SU-DHL-6 (cell line): ENCODE data around the gene HBB.

Experiments used
- H2AFZ ChIP-seq: fragments of 200-600 bp; sonication (generic); 2 replicates; pipeline ENCODE4 v1.6.1; 2014; ENCODE audit warnings: low read depth, mild to moderate bottlenecking, moderate library complexity, mixed read lengths, antibody characterized with exemption, low read length; ENCODE audit not compliant: severe bottlenecking
- H3F3A ChIP-seq: fragments of 200-600 bp; shearing (Covaris generic); 2 replicates; pipeline ENCODE4 v1.6.0; 2016; ENCODE audit warnings: antibody characterized with exemption, mild to moderate bottlenecking; ENCODE audit not compliant: insufficient read depth
- H3K27ac ChIP-seq: fragments of 200-600 bp; sonication (generic); 2 replicates; pipeline ENCODE4 v1.5.1; 2016; ENCODE audit warnings: low read depth, mild to moderate bottlenecking, low read length, moderate library complexity, mixed read lengths
- H3K27me3 ChIP-seq: fragments of 200-600 bp; sonication (generic), shearing (Covaris generic); 2 replicates; pipeline ENCODE4 v1.6.0; 2014; ENCODE audit warnings: mild to moderate bottlenecking, low read length
- H3K36me3 ChIP-seq: fragments of 200-600 bp; sonication (generic); 2 replicates; pipeline ENCODE4 v1.6.1; 2014; ENCODE audit warnings: mild to moderate bottlenecking, low read length, mixed read lengths
- H3K4me2 ChIP-seq: fragments of 300-600, 200-600 bp; shearing (Covaris generic), sonication (generic); 2 replicates; pipeline ENCODE4 v1.6.0; 2014; ENCODE audit warnings: low read length, low read depth, mild to moderate bottlenecking; ENCODE audit not compliant: poor library complexity, severe bottlenecking
- H3K4me3 ChIP-seq: fragments of 200-600 bp; sonication (generic); 2 replicates; pipeline ENCODE4 v1.5.1; 2014; ENCODE audit warnings: antibody characterized with exemption, low read length, mild to moderate bottlenecking, mixed read lengths; ENCODE audit not compliant: insufficient read depth, poor library complexity, severe bottlenecking
- H3K79me2 ChIP-seq: fragments of 200-600 bp; sonication (generic); 2 replicates; pipeline ENCODE4 v1.6.1; 2014; ENCODE audit warnings: mild to moderate bottlenecking, low read length, moderate library complexity; ENCODE audit not compliant: insufficient read depth
- H3K9ac ChIP-seq: fragments of 200-600 bp; sonication (generic); 2 replicates; pipeline ENCODE4 v1.7.0; 2014; ENCODE audit warnings: mild to moderate bottlenecking, low read length
- H3K9me2 ChIP-seq: fragments of 200-600 bp; sonication (generic); replicated peaks from 2 replicates; pipeline ENCODE4 v1.6.1; 2014; ENCODE audit warnings: low read length; ENCODE audit not compliant: insufficient read depth
- H3K9me3 ChIP-seq: fragments of 200-600 bp; sonication (generic); 2 replicates; pipeline ENCODE4 v1.6.1; 2014; ENCODE audit warnings: low read length, mixed read lengths; ENCODE audit not compliant: insufficient read depth
- H4K20me1 ChIP-seq: fragments of 200-600 bp; sonication (generic); 2 replicates; pipeline ENCODE4 v1.6.1; 2014; ENCODE audit warnings: low read depth, mild to moderate bottlenecking, antibody characterized with exemption, low read length, moderate library complexity, mixed read lengths
- CTCF ChIP-seq: fragments of 200-600 bp; sonication (generic); IDR thresholded peaks from one replicate; pipeline ENCODE4 v1.5.1; 2017; ENCODE audit warnings: antibody characterized with exemption, mild to moderate bottlenecking, low read length, moderate library complexity; ENCODE audit not compliant: insufficient read depth, poor library complexity, severe bottlenecking
- EZH2phosphoT487 ChIP-seq: fragments of 200-600 bp; sonication (generic), shearing (Covaris generic); conservative IDR thresholded peaks from 2 replicates; pipeline ENCODE4 v1.6.1; 2018; ENCODE audit warnings: mild to moderate bottlenecking, antibody characterized with exemption, low read length, moderate library complexity, mixed read lengths

Gene HBB

GRCh38 chr11:5226732-5227310 lies at the start of gene HBB:
HBB (minus strand) TSS chr11:5227071; CDS start chr11:5227021, 50 bp downstream.
- TF ChIP-seq EZH2phosphoT487 = no peak
- no peak for TF ChIP-seq CTCF
- H3K9ac ChIP-seq = no peak within 1 kb of the TSS
- no peaks in the 10 kb centered on the region for H3F3A ChIP-seq
- no peaks in the 10 kb centered on the region for H4K20me1 ChIP-seq
- H3K27me3 ChIP-seq = no peaks in the 10 kb centered on the region
- H3K4me3 ChIP-seq = no peak within 1 kb of the TSS
- no peaks in the 10 kb centered on the region for H3K79me2 ChIP-seq
- H3K36me3 ChIP-seq = no peaks in the 10 kb centered on the region
- H2AFZ ChIP-seq = no peak within 1 kb of the TSS
- H3K9me2 ChIP-seq = no peaks in the 10 kb centered on the region
- no peak within 1 kb of the TSS for H3K4me2 ChIP-seq
- H3K27ac ChIP-seq = no peak within 1 kb of the TSS
- H3K9me3 ChIP-seq = no peaks in the 10 kb centered on the region

- Histone ChIP-seq H3K27ac (no peak overlapping the region), H3K9me3 (no peaks in the 10 kb centered on the region), H3K79me2 (no peaks in the 10 kb centered on the region), H3K36me3 (no peaks in the 10 kb centered on the region), H3K4me2 (no peak overlapping the region), H2AFZ (no peak overlapping the region), H3F3A (no peaks in the 10 kb centered on the region), H4K20me1 (no peaks in the 10 kb centered on the region), H3K9me2 (no peaks in the 10 kb centered on the region; the same call in 1 of the 2 replicates), H3K4me3 (no peak overlapping the region), H3K27me3 (no peaks in the 10 kb centered on the region), H3K9ac (no peak overlapping the region)
- TF ChIP-seq EZH2phosphoT487 = no peak
- TF ChIP-seq CTCF = no peak
These were observed 48.7 kb upstream of the HBB start for GRCh38 chr11:5275369-5276110.

GRCh38 chr11:5274395-5274794 lies 47.5 kb upstream of the HBB start:
- Histone ChIP-seq H4K20me1 (no peaks in the 10 kb centered on the region), H3K79me2 (no peaks in the 10 kb centered on the region), H3K4me3 (no peak overlapping the region), H3K4me2 (no peak overlapping the region), H3K9me2 (no peaks in the 10 kb centered on the region; the same call in 1 of the 2 replicates), H3K27me3 (no peaks in the 10 kb centered on the region), H3F3A (no peaks in the 10 kb centered on the region), H2AFZ (no peak overlapping the region), H3K36me3 (no peaks in the 10 kb centered on the region), H3K27ac (no peak overlapping the region), H3K9ac (no peak overlapping the region), H3K9me3 (no peaks in the 10 kb centered on the region)
- TF ChIP-seq EZH2phosphoT487 (no peak), CTCF (no peak)
